ENCODE measurements around the gene KCNIP1. TPM values are rescaled to one million over a fixed set of nuclear protein-coding genes. Genes with fewer than 3 reads are reported as not detected.

The KCNIP1 gene
- total and polyA plus RNA-seq, 9 of the 15 experiments (the other 6 are each of a cell fraction or from before 2014, with no cell fraction given): not detected

- Histone ChIP-seq H3K9me1 (ENCODE audit: control insufficient read depth, insufficient read depth, low read length) (no peaks in the 10 kb centered on the region), H3K4me2 (ENCODE audit: insufficient read depth, low read length) (no peak overlapping the region), H4K20me1 (replicated peaks; ENCODE audit: control insufficient read depth, insufficient read depth, low read length) (no peaks in the 10 kb centered on the region), H3K9me3 (replicated peaks; ENCODE audit: control insufficient read depth, insufficient read depth, low read depth, low read length) (no peaks in the 10 kb centered on the region), H3K36me3 (ENCODE audit: control insufficient read depth, insufficient read depth, low read length) (no peaks in the 10 kb centered on the region), H3K79me2 (ENCODE audit: control insufficient read depth, insufficient read depth, low read length) (no peaks in the 10 kb centered on the region), H3K4me3 (no peak overlapping the region), H3K9ac (ENCODE audit: insufficient read depth in 1 of 2, low read depth in 2 of 2, low read length in 2 of 2) (no peak overlapping the region), H3K27me3 (ENCODE audit: control insufficient read depth in 2 of 2, insufficient read depth in 2 of 2, low read length in 2 of 2) (no peaks in the 10 kb centered on the region), H2AFZ (ENCODE audit: low read depth, low read length) (no peak overlapping the region), H3K4me1 (replicated peaks in 1 of 2; ENCODE audit: control insufficient read depth in 2 of 2, insufficient read depth in 2 of 2, low read length in 2 of 2) (no peaks in the 10 kb centered on the region), H3K27ac (ENCODE audit: extremely low read depth, low read depth, low read length) (no peak overlapping the region)
- ATAC-seq: no peak
- POLR2A ChIA-PET: no interaction called here
- no peak for FAIRE-seq
- no TSS peak for BruUV-seq (replicated peaks)
- CTCF ChIA-PET (ENCODE audit: low intra/inter-chr PET ratio): no interaction called here
- 2% methylated on average over 4 of the region's 4 CpGs for WGBS (ENCODE audit: insufficient coverage, low coverage, missing lambda C conversion rate)
- in situ Hi-C loops (cut with MboI) (no loop called here), intact Hi-C loops (cut with micrococcal nuclease) (no loop called here)
- no peak for DNase-seq (ENCODE audit: extremely low read depth in 1 of 4, low spot score in 3 of 4)
- TF ChIP-seq TAF15 (IDR thresholded peaks at IDR 0.05; ENCODE audit: low read depth, low read length) (no peak), HSF4 (CRISPR knock-in tag; IDR thresholded peaks at IDR 0.05; ENCODE audit: borderline replicate concordance) (no peak), HES1 (IDR thresholded peaks at IDR 0.05; ENCODE audit: low read depth) (no peak), SIX5 (IDR thresholded peaks at IDR 0.05; ENCODE audit: borderline replicate concordance in 1 of 2, insufficient read depth in 1 of 2, low read depth in 1 of 2, low read length in 2 of 2) (no peak), MYNN (IDR thresholded peaks at IDR 0.05) (no peak), MYNN (CRISPR knock-in tag; IDR thresholded peaks at IDR 0.05) (no peak), PCBP2 (IDR thresholded peaks at IDR 0.05; ENCODE audit: low read depth, low read length, poor library complexity, severe bottlenecking) (no peak), SMARCC2 (IDR thresholded peaks at IDR 0.05; ENCODE audit: low read depth) (no peak), ATF4 (CRISPR knock-in tag; IDR thresholded peaks at IDR 0.05) (no peak), ZNF780A (CRISPR knock-in tag; IDR thresholded peaks at IDR 0.05) (no peak), CHD7 (IDR thresholded peaks at IDR 0.05; ENCODE audit: low read depth, low read length) (no peak)
These were observed 152.5 kb downstream of the KCNIP1 start for GRCh38 chr5:170656346-170656745.
